GM12878 (cell line): ENCODE measurements around the gene ZSCAN22. TPM values are rescaled to one million over a fixed set of nuclear protein-coding genes. Genes with fewer than 3 reads are reported as not detected.

ENCODE experiments used
- ATAC-seq: fragments of 200-7000 bp; cut with Tn5 transposase; 3 replicates; pipeline ENCODE4 v1.9.1; 2020; ENCODE audit warnings: mild to moderate bottlenecking, moderate library complexity
- BruUV-seq: library from RNA; stranded (reverse); fragments of 400-500 nt; replicated peaks from 2 replicates; lab custom pipeline; 2021; lab: Mats Ljungman, UMichigan
- CTCF ChIA-PET: fragments of 300-600 bp; sonication (Branson Sonifier 250); formaldehyde crosslinking; extraction: SDS; loops from one replicate; lab custom pipeline; 2021; ENCODE audit warnings: inconsistent platforms; lab: Yijun Ruan, JAX
- POLR2A ChIA-PET: fragments of 350-600 bp; formaldehyde crosslinking; extraction: SDS; loops from one replicate; lab custom pipeline; 2021; ENCODE audit warnings: inconsistent platforms; lab: Charles Lee
- RAD21 ChIA-PET: fragments of 300-600 bp; sonication (Branson Sonifier 250); formaldehyde crosslinking; loops from one replicate; lab custom pipeline; 2023; ENCODE audit warnings: antibody characterized with exemption; ENCODE audit not compliant: unreplicated experiment; lab: Charles Lee
- SMC1A ChIA-PET: fragments of 300-600 bp; sonication (Branson Sonifier 250); formaldehyde crosslinking; loops from one replicate; lab custom pipeline; 2023; ENCODE audit not compliant: unreplicated experiment, uncharacterized antibody; lab: Charles Lee
- DNase-seq: peaks from one replicate; pipeline ENCODE4 v3.0.0-alpha.2; 2011; ENCODE audit warnings: low read depth, low spot score
- FAIRE-seq: peaks from 3 replicates; lab custom pipeline; 2011; peaks lifted over from hg19 to GRCh38; lab: Jason Lieb, UNC
- H2AFZ ChIP-seq: 2 replicates; pipeline ENCODE4 v1.6.0; 2011; ENCODE audit warnings: low read depth, low read length, control low read depth; ENCODE audit not compliant: control insufficient read depth
- H3K27ac ChIP-seq: 2 replicates; pipeline ENCODE4 v1.5.1; 2011; ENCODE audit warnings: control low read depth; ENCODE audit not compliant: control insufficient read depth, insufficient read depth
- H3K27me3 ChIP-seq, 2 experiments: replicated peaks in 1 of 2; 2 replicates each; pipeline versions ENCODE4 v1.6.0 to v1.6.1; 2011; ENCODE audit warnings: low read length in 1 of 2; ENCODE audit not compliant: control insufficient read depth in 2 of 2, insufficient read depth in 2 of 2
- H3K36me3 ChIP-seq, 2 experiments: 2 replicates each; pipeline ENCODE4 v1.5.1; 2011; ENCODE audit warnings: low read length in 1 of 2; ENCODE audit not compliant: control insufficient read depth in 2 of 2, insufficient read depth in 2 of 2
- H3K4me1 ChIP-seq: 2 replicates; pipeline ENCODE4 v1.6.1; 2011; ENCODE audit warnings: mild to moderate bottlenecking, low read length, moderate library complexity, mixed read lengths; ENCODE audit not compliant: control insufficient read depth, insufficient read depth
- H3K4me2 ChIP-seq: 2 replicates; pipeline ENCODE4 v1.6.0; 2011; ENCODE audit warnings: control low read depth; ENCODE audit not compliant: control insufficient read depth, insufficient read depth
- H3K4me3 ChIP-seq: fragments of 200-600 bp; sonication (generic); 2 replicates; pipeline ENCODE4 v1.5.1; 2016
- H3K79me2 ChIP-seq: 2 replicates; pipeline ENCODE4 v1.6.0; 2011; ENCODE audit warnings: low read length; ENCODE audit not compliant: control insufficient read depth, insufficient read depth
- H3K9ac ChIP-seq: 2 replicates; pipeline ENCODE4 v1.8.0; 2011; ENCODE audit warnings: low read length, control low read depth, mixed read lengths; ENCODE audit not compliant: control insufficient read depth, insufficient read depth
- H3K9me3 ChIP-seq: replicated peaks from 3 replicates; pipeline ENCODE4 v1.5.1; 2011; ENCODE audit warnings: mild to moderate bottlenecking, low read length; ENCODE audit not compliant: control insufficient read depth, insufficient read depth
- H4K20me1 ChIP-seq: 2 replicates; pipeline ENCODE4 v1.6.0; 2011; ENCODE audit not compliant: control insufficient read depth, insufficient read depth
- CBFB ChIP-seq: IDR thresholded peaks from 2 replicates; pipeline ENCODE4 v1.6.1; 2016; ENCODE audit warnings: antibody characterized with exemption, low read depth
- CBX5 ChIP-seq: sonication (generic); IDR thresholded peaks from 2 replicates; pipeline ENCODE4 v1.6.1; 2016; ENCODE audit warnings: low read depth, moderate library complexity, mild to moderate bottlenecking, inconsistent platforms
- MTA2 ChIP-seq: fragments of 450-650 bp; IDR thresholded peaks from 2 replicates; pipeline ENCODE4 v1.6.1; 2016; ENCODE audit warnings: low read depth, mild to moderate bottlenecking, moderate library complexity
- MYB ChIP-seq: fragments of 150-350 bp; IDR thresholded peaks from 2 replicates; pipeline ENCODE4 v1.6.1; 2014; ENCODE audit warnings: mild to moderate bottlenecking, low read depth, low read length, borderline replicate concordance
- TCF3 ChIP-seq: IDR thresholded peaks from 2 replicates; pipeline ENCODE4 v1.6.1; 2012; ENCODE audit warnings: low read depth, mild to moderate bottlenecking, low read length, borderline replicate concordance; ENCODE audit not compliant: insufficient read depth
- WGBS: methylation state at CpG from one replicate; pipeline ENCODE4 v1.1.6; 2016; ENCODE audit warnings: low lambda C conversion rate; ENCODE audit not compliant: insufficient replicate concordance, insufficient coverage; ENCODE audit errors: missing lambda C conversion rate; 5-methylcytosine and 5-hydroxymethylcytosine counted together
- in situ Hi-C: fragments of 300-500 bp; cut with MboI; formaldehyde crosslinking; loops from 9 replicates; pipeline ENCODE4 v1.14.3; 2018; ENCODE audit warnings: mixed read lengths
- intact Hi-C: fragments of 100-400 bp; cut with micrococcal nuclease; formaldehyde crosslinking; loops from one replicate; pipeline ENCODE4 v1.14.2; 2022; ENCODE audit not compliant: unreplicated experiment
- polyA plus RNA-seq, 11 experiments: library from polyadenylated mRNA; depleted of rRNA in 4 of 11; unstranded in 6 of 11; stranded (reverse) in 5 of 11; fragments of >200 nt; fragmentation: Nextera tagmentation in 4 of 11; fragmentation: Illumina TruSeq in 1 of 11; extraction: Ambion mirVana in 4 of 11; extraction: Trizol in 1 of 11; gene quantifications; 1 replicate in 1 of 11; 2 replicates in 10 of 11; pipeline versions ENCODE4 v1.2.1 to v1.2.3, GENCODE V29; 2011 to 2016; ENCODE audit warnings: inconsistent platforms in 2 of 11, missing spikeins in 2 of 11, low read depth in 1 of 11
- total RNA-seq, 4 experiments: library from RNA; depleted of rRNA in 3 of 4; stranded (reverse); fragments of >200 nt in 3 of 4; fragmentation: Illumina TruSeq in 1 of 4; extraction: Trizol in 1 of 4; gene quantifications; 2 replicates each; pipeline versions ENCODE4 v1.2.1 to v1.2.3, GENCODE V29; 2013 to 2021

ZSCAN22 gene
- total and polyA plus RNA-seq, 10 of the 15 experiments (the other 5 are each of a cell fraction or from before 2014, with no cell fraction given): 0.49 to 3.9 (median 2.6) TPM

GRCh38 chr19:58382997-58383603, 56.3 kb downstream of the ZSCAN22 start:
- ATAC-seq (no peak), FAIRE-seq (no peak)
- Histone ChIP-seq H3K4me1 (peaks cover 24% of the 10 kb centered on the region), H3K4me2 (no peak overlapping the region), H3K4me3 (no peak overlapping the region), H3K36me3 (no peaks in the 10 kb centered on the region; a peak in 1 of 4 replicates), H2AFZ (no peak overlapping the region), H4K20me1 (no peaks in the 10 kb centered on the region)
- BruUV-seq: no TSS peak
- RAD21 ChIA-PET: interaction anchor here (2.1 kb wide), 1 partner anchor 20 kb away, joined by 11 read pairs; the partner anchor contains the start of gene ZNF497
- POLR2A ChIA-PET: interaction anchor here (0.6 to 2.1 kb wide), 3 partner anchors 8 to 105 kb away, joined by 3 to 13 read pairs (median 3); partner anchors contain the start of gene ZNF497
- in situ Hi-C loops: no loop called here
- TF ChIP-seq MYB (no peak), CBFB (no peak), MTA2 (no peak)
- TF ChIP-seq, all 136 proteins: peak for 0
- Histone ChIP-seq H3K9ac (no peak overlapping the region; the same call in 1 of the 2 replicates), H3K27me3 (no peaks in the 10 kb centered on the region), H3K79me2 (peaks cover 24% of the 10 kb centered on the region), H3K9me3 (no peaks in the 10 kb centered on the region), H3K27ac (no peak overlapping the region)
- WGBS: 96% methylated on average over 6 of the region's 6 CpGs
- CTCF ChIA-PET: interaction anchor here (0.6 kb wide), 1 partner anchor 79 kb away, joined by 3 read pairs; no protein-coding TSS in a partner anchor
- SMC1A ChIA-PET: no interaction called here
- DNase-seq: no peak
- intact Hi-C loops: no loop called here

GRCh38 chr19:58385313-58385890, 58.6 kb downstream of the ZSCAN22 start:
- Histone ChIP-seq H2AFZ (no peak overlapping the region; the same call in 1 of the 2 replicates), H3K4me2 (peak overlapping the region; percentile 85), H3K79me2 (peaks cover 39% of the 10 kb centered on the region), H3K4me1 (peaks cover 15% of the 10 kb centered on the region), H3K36me3 (peaks cover 0 to 8% of the 10 kb centered on the region in 2 experiments; a peak in 2 of 4 replicates), H4K20me1 (no peaks in the 10 kb centered on the region), H3K4me3 (peak overlapping the region; percentile 79), H3K9ac (peak overlapping the region; percentile 96), H3K9me3 (no peaks in the 10 kb centered on the region), H3K27ac (peak overlapping the region; percentile 97), H3K27me3 (no peaks in the 10 kb centered on the region)
- no peak for FAIRE-seq
- RAD21 ChIA-PET: interaction anchor here (1.0 kb wide), 1 partner anchor 23 kb away, joined by 3 read pairs; no protein-coding TSS in a partner anchor
- CTCF ChIA-PET: interaction anchor here (1.5 kb wide), 1 partner anchor 135 kb away, joined by 5 read pairs; the partner anchor contains the start of gene ZBTB45
- DNase-seq: no peak
- TF ChIP-seq TCF3 (0 out of 2 replicates have a peak, but pooled peaks have one; percentile 30), CBX5 (no peak)
- BruUV-seq: no TSS peak
- SMC1A ChIA-PET: interaction anchor here (1.5 kb wide), 1 partner anchor 21 kb away, joined by 3 read pairs; no protein-coding TSS in a partner anchor
- POLR2A ChIA-PET: interaction anchor here (0.6 to 1.5 kb wide), 4 partner anchors 9 to 489 kb away, joined by 3 to 4 read pairs (median 4); no protein-coding TSS in a partner anchor
- intact Hi-C loops (no loop called here), in situ Hi-C loops (no loop called here)
- WGBS: 38% methylated on average over 9 of the region's 9 CpGs
- no peak for ATAC-seq
